Liver (tissue), 9 donors: ENCODE results near the gene UNKL. TPM values are rescaled to one million over a fixed set of nuclear protein-coding genes. Genes with fewer than 3 reads are reported as not detected.

Experiments
- DNase-seq: peaks from one replicate; pipeline ENCODE4 v3.0.0-alpha.2; 2017; ENCODE audit warnings: low spot score
- H3K27ac ChIP-seq, 2 donors: one replicate each; pipeline ENCODE4 v1.7.0; 2013; ENCODE audit warnings: inconsistent platforms in 2 of 2, low read length in 2 of 2, control low read depth in 1 of 2, low read depth in 1 of 2, mild to moderate bottlenecking in 1 of 2
- H3K27me3 ChIP-seq, 4 donors: one replicate each; pipeline versions ENCODE4 v1.6.1 to v1.7.0; 2013; ENCODE audit warnings: low read length in 3 of 4, inconsistent platforms in 1 of 4, mild to moderate bottlenecking in 1 of 4, moderate library complexity in 1 of 4; ENCODE audit not compliant: control insufficient read depth in 4 of 4, insufficient read depth in 4 of 4
- H3K36me3 ChIP-seq, 4 donors: one replicate each; pipeline versions ENCODE4 v1.6.1 to v1.7.0; 2013; ENCODE audit warnings: low read length in 3 of 4, mild to moderate bottlenecking in 3 of 4, low read depth in 1 of 4, moderate library complexity in 1 of 4; ENCODE audit not compliant: control insufficient read depth in 4 of 4, insufficient read depth in 3 of 4
- H3K4me1 ChIP-seq, 4 donors: one replicate each; pipeline versions ENCODE4 v1.6.1 to v1.7.0; 2013; ENCODE audit warnings: low read length in 3 of 4, mild to moderate bottlenecking in 3 of 4, moderate library complexity in 1 of 4; ENCODE audit not compliant: control insufficient read depth in 4 of 4, insufficient read depth in 4 of 4
- H3K4me3 ChIP-seq, 3 donors: one replicate each; pipeline versions ENCODE4 v1.6.1 to v1.7.0; 2013; ENCODE audit warnings: low read length in 3 of 3, control low read depth in 1 of 3, low read depth in 1 of 3, mild to moderate bottlenecking in 1 of 3
- H3K9ac ChIP-seq, 2 donors: one replicate each; pipeline ENCODE4 v1.7.0; 2013; ENCODE audit warnings: low read length in 2 of 2, mild to moderate bottlenecking in 2 of 2, moderate library complexity in 2 of 2, control low read depth in 1 of 2, low read depth in 1 of 2
- H3K9me3 ChIP-seq, 4 donors: one replicate each; pipeline versions ENCODE4 v1.6.1 to v1.7.0; 2013; ENCODE audit warnings: low read length in 3 of 4; ENCODE audit not compliant: control insufficient read depth in 4 of 4
- FOXA2 ChIP-seq: IDR thresholded peaks from 2 replicates; pipeline ENCODE4 v1.6.1; 2016; ENCODE audit warnings: antibody characterized with exemption
- GABPA ChIP-seq, 2 donors: IDR thresholded peaks in 1 of 2; conservative IDR thresholded peaks in 1 of 2; 2 replicates each; pipeline ENCODE4 v1.6.1; 2016; ENCODE audit warnings: antibody characterized with exemption in 2 of 2, mild to moderate bottlenecking in 1 of 2, moderate library complexity in 1 of 2
- HNF4A ChIP-seq, 2 donors: conservative IDR thresholded peaks; 2 replicates each; pipeline ENCODE4 v1.6.1; 2016; ENCODE audit warnings: antibody characterized with exemption in 2 of 2, mild to moderate bottlenecking in 2 of 2
- HNF4G ChIP-seq: IDR thresholded peaks from 2 replicates; pipeline ENCODE4 v1.6.1; 2016; ENCODE audit warnings: antibody characterized with exemption
- JUND ChIP-seq, 2 donors: IDR thresholded peaks; 2 replicates each; pipeline ENCODE4 v1.6.1; 2016; ENCODE audit warnings: antibody characterized with exemption in 2 of 2
- MAX ChIP-seq: IDR thresholded peaks from 2 replicates; pipeline ENCODE4 v1.6.1; 2016; ENCODE audit warnings: antibody characterized with exemption
- NR2F2 ChIP-seq: IDR thresholded peaks from 2 replicates; pipeline ENCODE4 v1.6.1; 2016; ENCODE audit warnings: antibody characterized with exemption
- RAD21 ChIP-seq, 2 donors: IDR thresholded peaks; 2 replicates each; pipeline ENCODE4 v1.6.1; 2016; ENCODE audit warnings: antibody characterized with exemption in 2 of 2, mild to moderate bottlenecking in 2 of 2
- REST ChIP-seq: IDR thresholded peaks from 2 replicates; pipeline ENCODE4 v1.6.1; 2016; ENCODE audit warnings: antibody characterized with exemption, mild to moderate bottlenecking
- RXRA ChIP-seq, 2 donors: IDR thresholded peaks; 2 replicates each; pipeline ENCODE4 v1.6.1; 2017 to 2018; ENCODE audit warnings: antibody characterized with exemption in 2 of 2, mild to moderate bottlenecking in 1 of 2
- YY1 ChIP-seq: IDR thresholded peaks from 2 replicates; pipeline ENCODE4 v1.6.1; 2016; ENCODE audit warnings: antibody characterized with exemption, mild to moderate bottlenecking
- WGBS: extraction: QIAGEN DNeasy Blood & Tissue Kit; methylation state at CpG from one replicate; pipeline ENCODE4 v1.1.7; 2013; 5-methylcytosine and 5-hydroxymethylcytosine counted together
- polyA plus RNA-seq, 2 donors: library from polyadenylated mRNA; stranded (reverse) in 1 of 2; unstranded in 1 of 2; fragments of 200-250 nt in 1 of 2; fragments of >200 nt in 1 of 2; fragmentation: Nextera tagmentation in 1 of 2; extraction: Ambion mirVana in 1 of 2; gene quantifications; one replicate each; pipeline versions ENCODE4 v1.2.1 to v1.2.3, GENCODE V29; 2013 to 2015
- total RNA-seq, 2 donors: library from RNA; depleted of rRNA; stranded (reverse); fragments of >200 nt; gene quantifications; one replicate each; pipeline ENCODE4 v1.2.3, GENCODE V29; 2014
- TF ChIP-seq, protein P1 (sequence below): IDR thresholded peaks from 2 replicates; pipeline ENCODE4 v1.6.1; 2016; ENCODE audit warnings: antibody characterized with exemption
- TF ChIP-seq, protein P2 (sequence below): fragments of 150-350 bp; IDR thresholded peaks from 2 replicates; pipeline ENCODE4 v1.5.1; 2017; ENCODE audit warnings: improper control_type of control experiment, low read depth, low read length; ENCODE audit not compliant: missing input control
- donor health status: healthy.
- donor health status: healthy.
- donor health status: healthy.
- donor health status: healthy.
- donor health status: healthy.

The UNKL gene
- total and polyA plus RNA-seq, 4 donors, result 3.5 to 14.7 (median 6.6) TPM

GRCh38 chr16:1348441-1348840 lies 66.1 kb downstream of the UNKL start:
- TF ChIP-seq, protein P1, sequence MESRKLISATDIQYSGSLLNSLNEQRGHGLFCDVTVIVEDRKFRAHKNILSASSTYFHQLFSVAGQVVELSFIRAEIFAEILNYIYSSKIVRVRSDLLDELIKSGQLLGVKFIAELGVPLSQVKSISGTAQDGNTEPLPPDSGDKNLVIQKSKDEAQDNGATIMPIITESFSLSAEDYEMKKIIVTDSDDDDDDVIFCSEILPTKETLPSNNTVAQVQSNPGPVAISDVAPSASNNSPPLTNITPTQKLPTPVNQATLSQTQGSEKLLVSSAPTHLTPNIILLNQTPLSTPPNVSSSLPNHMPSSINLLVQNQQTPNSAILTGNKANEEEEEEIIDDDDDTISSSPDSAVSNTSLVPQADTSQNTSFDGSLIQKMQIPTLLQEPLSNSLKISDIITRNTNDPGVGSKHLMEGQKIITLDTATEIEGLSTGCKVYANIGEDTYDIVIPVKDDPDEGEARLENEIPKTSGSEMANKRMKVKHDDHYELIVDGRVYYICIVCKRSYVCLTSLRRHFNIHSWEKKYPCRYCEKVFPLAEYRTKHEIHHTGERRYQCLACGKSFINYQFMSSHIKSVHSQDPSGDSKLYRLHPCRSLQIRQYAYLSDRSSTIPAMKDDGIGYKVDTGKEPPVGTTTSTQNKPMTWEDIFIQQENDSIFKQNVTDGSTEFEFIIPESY, result no peak
- TF ChIP-seq RXRA (IDR thresholded peaks at IDR 0.05), result no peak
- TF ChIP-seq JUND (IDR thresholded peaks at IDR 0.05), result no peak
- TF ChIP-seq GABPA (IDR thresholded peaks at IDR 0.05 in 1 of 2, conservative IDR thresholded peaks at IDR 0.05 in 1 of 2), result no peak
- no peak for TF ChIP-seq FOXA2
- no peak for TF ChIP-seq MAX
- TF ChIP-seq HNF4G, result no peak
- TF ChIP-seq, protein P2, sequence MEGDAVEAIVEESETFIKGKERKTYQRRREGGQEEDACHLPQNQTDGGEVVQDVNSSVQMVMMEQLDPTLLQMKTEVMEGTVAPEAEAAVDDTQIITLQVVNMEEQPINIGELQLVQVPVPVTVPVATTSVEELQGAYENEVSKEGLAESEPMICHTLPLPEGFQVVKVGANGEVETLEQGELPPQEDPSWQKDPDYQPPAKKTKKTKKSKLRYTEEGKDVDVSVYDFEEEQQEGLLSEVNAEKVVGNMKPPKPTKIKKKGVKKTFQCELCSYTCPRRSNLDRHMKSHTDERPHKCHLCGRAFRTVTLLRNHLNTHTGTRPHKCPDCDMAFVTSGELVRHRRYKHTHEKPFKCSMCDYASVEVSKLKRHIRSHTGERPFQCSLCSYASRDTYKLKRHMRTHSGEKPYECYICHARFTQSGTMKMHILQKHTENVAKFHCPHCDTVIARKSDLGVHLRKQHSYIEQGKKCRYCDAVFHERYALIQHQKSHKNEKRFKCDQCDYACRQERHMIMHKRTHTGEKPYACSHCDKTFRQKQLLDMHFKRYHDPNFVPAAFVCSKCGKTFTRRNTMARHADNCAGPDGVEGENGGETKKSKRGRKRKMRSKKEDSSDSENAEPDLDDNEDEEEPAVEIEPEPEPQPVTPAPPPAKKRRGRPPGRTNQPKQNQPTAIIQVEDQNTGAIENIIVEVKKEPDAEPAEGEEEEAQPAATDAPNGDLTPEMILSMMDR, result no peak
- no peak for TF ChIP-seq NR2F2
- no peak for TF ChIP-seq YY1
- TF ChIP-seq HNF4A (conservative IDR thresholded peaks at IDR 0.05), result no peak
- TF ChIP-seq REST, result no peak
- Histone ChIP-seq H3K36me3 (peaks cover 3 to 14% (median 6%) of the 10 kb centered on the region in 4 donors), H3K4me1 (peaks cover 8 to 43% (median 33%) of the 10 kb centered on the region in 4 donors), H3K9me3 (no peaks in the 10 kb centered on the region), H3K27me3 (no peaks in the 10 kb centered on the region), H3K27ac (no peak overlapping the region), H3K4me3 (no peak overlapping the region), H3K9ac (no peak overlapping the region)
- WGBS, result 97% methylated on average over 15 of the region's 15 CpGs
- DNase-seq, result no peak

DNA sequence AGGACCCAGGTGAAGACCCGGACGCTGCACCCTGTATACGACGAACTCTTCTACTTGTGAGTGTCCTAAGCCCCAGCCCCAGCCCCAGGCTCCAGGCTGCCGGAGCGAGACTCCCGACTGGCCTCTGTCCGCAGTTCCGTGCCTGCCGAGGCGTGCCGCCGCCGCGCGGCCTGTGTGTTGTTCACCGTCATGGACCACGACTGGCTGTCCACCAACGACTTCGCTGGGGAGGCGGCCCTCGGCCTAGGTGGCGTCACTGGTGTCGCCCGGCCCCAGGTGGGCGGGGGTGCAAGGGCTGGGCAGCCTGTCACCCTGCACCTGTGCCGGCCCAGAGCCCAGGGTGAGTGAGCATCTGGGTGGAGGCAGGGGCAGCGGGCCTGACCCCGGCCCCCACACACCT lies 66.5 kb downstream of the UNKL start:
- WGBS, result 94% methylated on average over 29 of the region's 29 CpGs
- Histone ChIP-seq H3K27me3 (no peaks in the 10 kb centered on the region), H3K9ac (no peak overlapping the region), H3K9me3 (no peaks in the 10 kb centered on the region), H3K4me3 (no peak overlapping the region), H3K36me3 (peaks cover 3 to 14% (median 6%) of the 10 kb centered on the region in 4 donors), H3K4me1 (peaks cover 7 to 42% (median 32%) of the 10 kb centered on the region in 4 donors), H3K27ac (no peak overlapping the region)
- DNase-seq, result no peak
- TF ChIP-seq HNF4A (conservative IDR thresholded peaks at IDR 0.05), result no peak
- no peak for TF ChIP-seq RAD21 (IDR thresholded peaks at IDR 0.05)
- TF ChIP-seq, protein P1, result no peak
- TF ChIP-seq, protein P2, result no peak
- TF ChIP-seq YY1, result no peak
